Caco-2 (cell line): ENCODE data around the gene MAP4K3. TPM values are rescaled to one million over a fixed set of nuclear protein-coding genes. Genes with fewer than 3 reads are reported as not detected.

Experiments
- BruUV-seq: library from RNA; stranded (reverse); fragments of 400-500 nt; replicated peaks from 2 replicates; lab custom pipeline; 2021; lab: Mats Ljungman, UMichigan
- CTCF ChIA-PET: fragments of 300-600 bp; sonication (Branson Sonifier 250); formaldehyde crosslinking; loops from one replicate; lab custom pipeline; 2022; ENCODE audit warnings: antibody characterized with exemption; lab: Charles Lee
- POLR2A ChIA-PET: fragments of 300-600 bp; sonication (Branson Sonifier 250); formaldehyde crosslinking; loops from one replicate; lab custom pipeline; 2022; ENCODE audit warnings: antibody characterized with exemption; lab: Charles Lee
- DNase-seq, 2 experiments: peaks; one replicate each; pipeline versions ENCODE4 v3.0.0 to v3.0.0-alpha.2; 2020 to 2022
- H3K27me3 ChIP-seq: replicated peaks from 2 replicates; pipeline ENCODE4 v1.6.0; 2011; ENCODE audit warnings: low read length; ENCODE audit not compliant: control insufficient read depth, insufficient read depth
- H3K36me3 ChIP-seq: 2 replicates; pipeline ENCODE4 v1.5.1; 2011; ENCODE audit warnings: low read length; ENCODE audit not compliant: control insufficient read depth, insufficient read depth
- H3K4me1 ChIP-seq: fragments of 250-450 bp; sonication (Bioruptor Pico); 2 replicates; pipeline ENCODE4 v1.5.1; 2020; ENCODE audit warnings: mild to moderate bottlenecking
- H3K4me3 ChIP-seq: 2 replicates; pipeline ENCODE4 v1.5.1; 2011; ENCODE audit warnings: low read depth, mild to moderate bottlenecking, control low read depth, low read length
- H3K9me3 ChIP-seq: fragments of 250-450 bp; sonication (Bioruptor Pico); 2 replicates; pipeline ENCODE4 v1.5.1; 2020; ENCODE audit warnings: mild to moderate bottlenecking, moderate library complexity
- H3K27ac Mint-ChIP-seq: one replicate; pipeline ENCODE4 v1.8.0; 2022; ENCODE audit warnings: mixed read lengths; ENCODE audit not compliant: unreplicated experiment
- H3K27me3 Mint-ChIP-seq: one replicate; pipeline ENCODE4 v1.8.0; 2022; ENCODE audit warnings: mixed read lengths; ENCODE audit not compliant: insufficient read depth, unreplicated experiment
- H3K36me3 Mint-ChIP-seq: one replicate; pipeline ENCODE4 v1.8.0; 2022; ENCODE audit warnings: mild to moderate bottlenecking, mixed read lengths; ENCODE audit not compliant: insufficient read depth, unreplicated experiment
- H3K4me1 Mint-ChIP-seq: one replicate; pipeline ENCODE4 v1.8.0; 2022; ENCODE audit warnings: low read depth, mixed read lengths; ENCODE audit not compliant: unreplicated experiment
- H3K4me3 Mint-ChIP-seq: one replicate; pipeline ENCODE4 v1.8.0; 2022; ENCODE audit warnings: mild to moderate bottlenecking, moderate library complexity, mixed read lengths; ENCODE audit not compliant: unreplicated experiment
- H3K9me3 Mint-ChIP-seq: one replicate; pipeline ENCODE4 v1.8.0; 2022; ENCODE audit warnings: mixed read lengths; ENCODE audit not compliant: unreplicated experiment
- CTCF ChIP-seq, 2 experiments: fragments of 200-600 bp in 1 of 2; IDR thresholded peaks; 1 replicate in 1 of 2; 2 replicates in 1 of 2; pipeline versions ENCODE4 v1.5.1 to v1.8.0; 2011 to 2022; ENCODE audit warnings: antibody characterized with exemption in 1 of 2, control low read depth in 1 of 2, inconsistent platforms in 1 of 2, low read depth in 1 of 2, low read length in 1 of 2, mild to moderate bottlenecking in 1 of 2, moderate library complexity in 1 of 2; ENCODE audit not compliant: insufficient read depth in 1 of 2, severe bottlenecking in 1 of 2, unreplicated experiment in 1 of 2
- intact Hi-C: fragments of 100-400 bp; cut with micrococcal nuclease; formaldehyde crosslinking; loops from one replicate; pipeline ENCODE4 v1.10.0; 2022; ENCODE audit not compliant: unreplicated experiment
- total RNA-seq: library from RNA; stranded (reverse); gene quantifications from 2 replicates; pipeline ENCODE4 v1.2.3, GENCODE V29; 2022

MAP4K3 gene
- total RNA-seq, 1 experiment from 2014 or later: 46.1 TPM

- ChIA-PET CTCF (no interaction called here), POLR2A (no interaction called here)
- peaks cover 9% of the 10 kb centered on the region for H3K9me3 Mint-ChIP-seq
- H3K27ac Mint-ChIP-seq: no peak overlapping the region
- intact Hi-C loops: no loop called here
- Histone ChIP-seq H3K4me3 (no peak overlapping the region), H3K4me1 (no peaks in the 10 kb centered on the region), H3K9me3 (no peaks in the 10 kb centered on the region), H3K27me3 (no peaks in the 10 kb centered on the region), H3K36me3 (no peaks in the 10 kb centered on the region)
- TF ChIP-seq CTCF (IDR thresholded peaks at IDR 0.05; ENCODE audit: insufficient read depth in 1 of 2, low read depth in 1 of 2, low read length in 1 of 2, severe bottlenecking in 1 of 2, unreplicated experiment in 1 of 2): no peak
- H3K27me3 Mint-ChIP-seq: no peaks in the 10 kb centered on the region
- no peak overlapping the region for H3K4me3 Mint-ChIP-seq
- no peak for DNase-seq
- no peaks in the 10 kb centered on the region for H3K36me3 Mint-ChIP-seq
- no TSS peak for BruUV-seq
- H3K4me1 Mint-ChIP-seq: no peaks in the 10 kb centered on the region
Measured at GRCh38 chr2:39476524-39476923, 39.4 kb upstream of the MAP4K3 start.

GRCh38 chr2:39475006-39475405, 37.9 kb upstream of the MAP4K3 start:
- no peaks in the 10 kb centered on the region for H3K27me3 ChIP-seq
- ChIA-PET POLR2A (no interaction called here), CTCF (no interaction called here)
- no peak for TF ChIP-seq CTCF (IDR thresholded peaks at IDR 0.05; ENCODE audit: insufficient read depth in 1 of 2, low read depth in 1 of 2, low read length in 1 of 2, severe bottlenecking in 1 of 2, unreplicated experiment in 1 of 2)
- Mint-ChIP-seq H3K4me1 (peaks cover 10% of the 10 kb centered on the region), H3K27ac (no peak overlapping the region), H3K9me3 (peaks cover 9% of the 10 kb centered on the region), H3K36me3 (no peaks in the 10 kb centered on the region), H3K4me3 (no peak overlapping the region), H3K27me3 (no peaks in the 10 kb centered on the region)
- H3K36me3 ChIP-seq: no peaks in the 10 kb centered on the region
- no peaks in the 10 kb centered on the region for H3K9me3 ChIP-seq
- no TSS peak for BruUV-seq
- no peak overlapping the region for H3K4me3 ChIP-seq
- intact Hi-C loops: no loop called here
- no peak for DNase-seq
- H3K4me1 ChIP-seq: peaks cover 8% of the 10 kb centered on the region

- intact Hi-C loops: no loop called here
- Histone ChIP-seq H3K4me3 (no peak overlapping the region), H3K4me1 (peaks cover 34% of the 10 kb centered on the region), H3K9me3 (no peaks in the 10 kb centered on the region), H3K36me3 (no peaks in the 10 kb centered on the region), H3K27me3 (no peaks in the 10 kb centered on the region)
- TF ChIP-seq CTCF (IDR thresholded peaks at IDR 0.05; ENCODE audit: insufficient read depth in 1 of 2, low read depth in 1 of 2, low read length in 1 of 2, severe bottlenecking in 1 of 2, unreplicated experiment in 1 of 2): no peak
- Mint-ChIP-seq H3K27ac (no peak overlapping the region), H3K4me3 (no peak overlapping the region), H3K9me3 (no peaks in the 10 kb centered on the region), H3K4me1 (peaks cover 41% of the 10 kb centered on the region), H3K36me3 (no peaks in the 10 kb centered on the region), H3K27me3 (no peaks in the 10 kb centered on the region)
- no peak for DNase-seq
- ChIA-PET CTCF (no interaction called here), POLR2A (no interaction called here)
- BruUV-seq: no TSS peak
Measured at GRCh38 chr2:39470580-39470979, 33.5 kb upstream of the MAP4K3 start.
